ENCODE data around the gene DEFB112.

The DEFB112 gene

GRCh38 chr6:50049829-50050228 is at the start of gene DEFB112:
Gene DEFB112 (minus strand): TSS chr6:50049929. CDS start chr6:50049869, 60 bp downstream.
- DNase-seq (ENCODE audit: low spot score) (no peak), FAIRE-seq (no peak)

- FAIRE-seq, result no peak
Measured at GRCh38 chr6:50098641-50098993, 48.9 kb upstream of the DEFB112 start.

GRCh38 chr6:50097966-50098640 is 48.4 kb upstream of the DEFB112 start:
- no peak for DNase-seq (ENCODE audit: low spot score)
- FAIRE-seq, result no peak

More at GRCh38 chr6:50098641-50098993, 48.9 kb upstream of the DEFB112 start:
- no peak for DNase-seq (ENCODE audit: low spot score)

GRCh38 chr6:50096296-50096695 is 46.6 kb upstream of the DEFB112 start:
- no peak for FAIRE-seq
- no peak for DNase-seq (ENCODE audit: low spot score)

GRCh38 chr6:50093938-50094272 is 44.2 kb upstream of the DEFB112 start:
- DNase-seq (ENCODE audit: low spot score) (no peak), FAIRE-seq (no peak)

- no peak for FAIRE-seq
- DNase-seq (ENCODE audit: low spot score), result no peak
Measured at GRCh38 chr6:50093116-50093937, 43.6 kb upstream of the DEFB112 start.

- no peak for FAIRE-seq
Measured at GRCh38 chr6:50091641-50092040, 41.9 kb upstream of the DEFB112 start.

GRCh38 chr6:50089911-50090310 is 40.2 kb upstream of the DEFB112 start:
- FAIRE-seq, result no peak
- no peak for DNase-seq (ENCODE audit: low spot score)

More at GRCh38 chr6:50091641-50092040, 41.9 kb upstream of the DEFB112 start:
- no peak for DNase-seq (ENCODE audit: low spot score)

GRCh38 chr6:50087231-50087954 is 37.7 kb upstream of the DEFB112 start:
- no peak for FAIRE-seq
- DNase-seq (ENCODE audit: low spot score), result no peak

- FAIRE-seq, result no peak
- DNase-seq (ENCODE audit: low spot score), result no peak
Measured at GRCh38 chr6:50077385-50077784, 27.7 kb upstream of the DEFB112 start.

GRCh38 chr6:50076431-50076830 is 26.7 kb upstream of the DEFB112 start:
- no peak for FAIRE-seq
- DNase-seq (ENCODE audit: low spot score), result no peak

- DNase-seq (ENCODE audit: low spot score) (no peak), FAIRE-seq (no peak)
Measured at GRCh38 chr6:50071921-50072320, 22.2 kb upstream of the DEFB112 start.

- FAIRE-seq, result no peak
Measured at GRCh38 chr6:50070101-50070500, 20.4 kb upstream of the DEFB112 start.

GRCh38 chr6:50062051-50062450 is 12.3 kb upstream of the DEFB112 start:
- DNase-seq (ENCODE audit: low spot score), result no peak

More at GRCh38 chr6:50070101-50070500, 20.4 kb upstream of the DEFB112 start:
- DNase-seq (ENCODE audit: low spot score), result no peak

GRCh38 chr6:50056242-50056641 is 6.5 kb upstream of the DEFB112 start:
- FAIRE-seq (no peak), DNase-seq (ENCODE audit: low spot score) (no peak)

More at GRCh38 chr6:50062051-50062450, 12.3 kb upstream of the DEFB112 start:
- FAIRE-seq, result no peak

GRCh38 chr6:50047026-50047425 is 2.7 kb downstream of the DEFB112 start:
- DNase-seq (ENCODE audit: low spot score), result no peak

GRCh38 chr6:50030777-50031562 is 18.8 kb downstream of the DEFB112 start:
- FAIRE-seq (no peak), DNase-seq (ENCODE audit: low spot score) (no peak)

More at GRCh38 chr6:50047026-50047425, 2.7 kb downstream of the DEFB112 start:
- no peak for FAIRE-seq

GRCh38 chr6:50030350-50030749 is 19.4 kb downstream of the DEFB112 start:
- FAIRE-seq, result no peak
- DNase-seq (ENCODE audit: low spot score), result no peak

- DNase-seq (ENCODE audit: low spot score) (no peak), FAIRE-seq (no peak)
Measured at GRCh38 chr6:50025258-50025657, 24.5 kb downstream of the DEFB112 start.

- FAIRE-seq, result no peak
- DNase-seq (ENCODE audit: low spot score), result no peak
Measured at GRCh38 chr6:50021894-50022293, 27.8 kb downstream of the DEFB112 start, which contains the start of gene DEFB110. Gene DEFB110 (minus strand): TSS chr6:50021994. CDS start chr6:50021935, 59 bp downstream.

GRCh38 chr6:50007819-50008218 is 41.9 kb downstream of the DEFB112 start:
- FAIRE-seq, result no peak
- no peak for DNase-seq (ENCODE audit: low spot score)

Measured in RCC 7860 (cell line).